Endothelial cell (in vitro differentiated cells): Measurements from ENCODE around the gene ARHGAP5. TPM values are rescaled to one million over a fixed set of nuclear protein-coding genes. Genes with fewer than 3 reads are reported as not detected.

ENCODE experiments used
- DNase-seq: peaks from one replicate; pipeline ENCODE4 v3.0.0; 2021; ENCODE audit warnings: low spot score
- H3K27ac Mint-ChIP-seq: one replicate; pipeline ENCODE4 v1.8.0; 2021; ENCODE audit warnings: mixed read lengths, inconsistent platforms; ENCODE audit not compliant: unreplicated experiment
- H3K27me3 Mint-ChIP-seq: one replicate; pipeline ENCODE4 v1.8.0; 2021; ENCODE audit warnings: mild to moderate bottlenecking, moderate library complexity, mixed read lengths, inconsistent platforms; ENCODE audit not compliant: unreplicated experiment
- H3K36me3 Mint-ChIP-seq: one replicate; pipeline ENCODE4 v1.8.0; 2021; ENCODE audit warnings: mild to moderate bottlenecking, low read depth, mixed read lengths, inconsistent platforms; ENCODE audit not compliant: unreplicated experiment
- H3K4me1 Mint-ChIP-seq: one replicate; pipeline ENCODE4 v1.8.0; 2021; ENCODE audit warnings: mild to moderate bottlenecking, mixed read lengths, inconsistent platforms; ENCODE audit not compliant: unreplicated experiment
- H3K4me3 Mint-ChIP-seq: one replicate; pipeline ENCODE4 v1.8.0; 2021; ENCODE audit warnings: mild to moderate bottlenecking, mixed read lengths, inconsistent platforms; ENCODE audit not compliant: unreplicated experiment
- H3K9me3 Mint-ChIP-seq: one replicate; pipeline ENCODE4 v1.8.0; 2021; ENCODE audit warnings: mixed read lengths, inconsistent platforms; ENCODE audit not compliant: unreplicated experiment
- CTCF ChIP-seq: fragments of 200-600 bp; sonication (generic); IDR thresholded peaks from one replicate; pipeline ENCODE4 v1.5.0; 2021; ENCODE audit warnings: antibody characterized with exemption; ENCODE audit not compliant: unreplicated experiment
- total RNA-seq: library from RNA; stranded (reverse); fragmentation: NEBNext Ultra II Directional; extraction: Animal tissue kit (Norgen Biotek cat#: 25700); gene quantifications from one replicate; pipeline ENCODE4 v1.2.1, GENCODE V29; 2021; ENCODE audit not compliant: unreplicated experiment

Gene ARHGAP5
- total RNA-seq, 1 donor from 2014 or later: 78.4 TPM

DNA sequence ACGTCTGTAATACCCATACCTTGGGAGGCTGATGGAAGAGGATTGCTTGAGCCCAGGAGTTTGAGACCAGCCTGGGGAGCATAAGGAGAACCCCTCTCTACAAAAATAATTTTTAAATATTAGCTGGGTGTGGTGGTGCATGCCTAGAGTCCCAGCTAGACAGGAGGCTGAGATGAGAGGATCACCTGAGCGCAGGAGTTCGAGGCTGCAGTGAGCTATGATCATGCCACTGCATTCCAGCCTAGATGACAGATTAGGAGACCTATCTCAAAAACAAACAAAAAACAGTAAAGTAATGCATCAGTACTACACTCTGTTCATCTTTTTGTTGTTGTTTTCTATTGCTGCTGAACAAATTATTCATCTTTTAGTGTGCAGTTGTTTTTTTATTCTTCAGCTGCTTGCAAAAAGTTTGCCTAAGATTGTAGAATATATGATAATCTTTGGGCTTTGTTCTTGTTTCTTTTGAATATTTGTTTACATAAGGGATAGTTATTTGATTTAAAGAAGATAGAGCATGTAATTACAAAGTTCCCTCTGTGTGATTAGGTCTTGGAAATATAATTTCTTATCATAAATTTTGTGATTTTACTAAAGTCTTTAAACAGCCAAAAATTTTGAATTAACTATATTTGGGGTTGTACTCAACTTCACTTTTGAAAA, 8.2 kb downstream of the ARHGAP5 start:
- H3K27ac Mint-ChIP-seq: no peak overlapping the region

DNA sequence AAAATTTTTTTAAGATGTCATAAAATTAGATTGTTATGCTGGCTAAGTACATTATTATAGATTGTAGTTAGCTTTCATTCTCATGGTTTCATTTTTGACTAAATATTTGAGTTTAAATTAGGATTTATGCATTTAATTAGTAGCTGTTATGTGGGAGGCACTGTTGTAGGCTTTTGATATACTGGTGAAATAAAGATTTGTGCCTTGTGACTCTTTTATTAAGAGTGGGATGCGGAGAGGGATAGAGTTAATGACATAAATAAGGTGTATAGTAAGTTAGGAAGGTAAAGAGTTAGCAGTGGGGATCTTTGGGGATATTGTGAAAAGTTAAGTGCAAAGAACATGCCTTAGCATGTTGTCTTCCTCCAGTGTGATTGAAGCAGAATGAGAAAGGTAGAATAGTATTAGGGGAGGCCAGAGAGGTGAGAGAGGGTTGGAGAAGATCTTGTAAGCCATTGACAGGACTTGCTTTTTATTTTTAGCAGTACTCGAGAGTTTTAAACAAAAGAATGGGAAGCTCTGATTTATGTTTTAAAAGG, 8.8 kb downstream of the ARHGAP5 start:
- Mint-ChIP-seq H3K4me1 (peaks cover 8% of the 10 kb centered on the region), H3K27ac (no peak overlapping the region), H3K36me3 (peaks cover 7% of the 10 kb centered on the region), H3K4me3 (no peak overlapping the region), H3K9me3 (no peaks in the 10 kb centered on the region), H3K27me3 (no peaks in the 10 kb centered on the region)
- TF ChIP-seq CTCF: no peak
- no peak for DNase-seq

More for the DNA sequence above, 8.2 kb downstream of the ARHGAP5 start:
- no peak for TF ChIP-seq CTCF
- H3K36me3 Mint-ChIP-seq: peaks cover 3% of the 10 kb centered on the region
- H3K27me3 Mint-ChIP-seq: no peaks in the 10 kb centered on the region
- DNase-seq: no peak
- H3K4me3 Mint-ChIP-seq: no peak overlapping the region
- no peaks in the 10 kb centered on the region for H3K9me3 Mint-ChIP-seq
- H3K4me1 Mint-ChIP-seq: peaks cover 8% of the 10 kb centered on the region

DNA sequence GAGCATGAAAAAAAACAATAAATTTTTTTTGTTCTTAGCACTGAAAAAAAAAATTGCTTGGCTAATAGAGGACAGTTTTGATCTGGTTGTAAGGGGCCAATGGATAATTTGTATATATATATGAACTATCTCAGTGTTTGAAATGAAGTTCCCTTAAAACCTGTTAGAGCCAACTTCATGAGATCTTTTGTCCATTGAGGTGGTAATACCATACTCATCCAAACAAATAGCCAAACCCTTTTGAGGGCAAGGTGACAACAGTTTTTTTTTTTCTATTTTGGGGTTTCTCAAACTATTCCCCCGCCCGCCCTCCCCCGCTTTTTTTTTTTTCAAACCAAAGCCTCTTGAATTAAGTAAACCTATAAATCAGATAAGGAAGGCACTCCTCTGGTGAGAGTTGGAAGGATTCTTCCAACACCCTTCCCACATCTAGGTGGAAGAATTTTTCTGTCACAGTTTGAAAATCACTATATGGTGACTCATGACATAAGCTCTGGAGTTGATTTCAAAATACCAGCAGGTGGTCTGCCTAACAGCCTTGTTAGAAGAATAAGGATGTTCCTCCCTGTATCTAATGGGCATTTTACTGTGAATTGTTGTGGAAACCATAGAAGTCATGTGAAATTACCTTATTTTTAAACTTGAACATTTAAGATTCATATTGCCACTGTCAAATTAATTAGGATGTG, 10.2 kb downstream of the ARHGAP5 start:
- no peak overlapping the region for H3K27ac Mint-ChIP-seq
- peaks cover 11% of the 10 kb centered on the region for H3K36me3 Mint-ChIP-seq

DNA sequence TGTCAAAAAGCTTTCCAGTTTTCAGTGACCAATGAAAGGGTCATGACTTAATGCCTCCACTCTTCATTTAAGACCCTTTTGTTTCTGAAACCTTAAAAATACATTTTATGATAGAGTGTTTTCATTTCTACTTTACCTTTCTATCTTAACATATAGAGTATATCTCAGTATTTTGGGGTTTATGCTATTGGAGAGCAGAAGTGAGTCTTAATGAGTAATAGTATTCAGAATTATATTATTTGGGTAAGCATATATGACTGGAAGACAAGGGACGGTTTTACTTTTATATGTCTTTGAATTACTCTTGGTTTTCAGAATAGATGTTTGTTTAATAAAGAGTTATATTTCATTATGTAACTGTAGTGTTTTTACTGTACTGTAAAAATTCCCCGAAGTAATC, 10.8 kb downstream of the ARHGAP5 start:
- no peak for TF ChIP-seq CTCF
- no peak for DNase-seq
- Mint-ChIP-seq H3K4me1 (peaks cover 5% of the 10 kb centered on the region), H3K9me3 (no peaks in the 10 kb centered on the region), H3K27me3 (no peaks in the 10 kb centered on the region), H3K4me3 (no peak overlapping the region), H3K27ac (no peak overlapping the region), H3K36me3 (peaks cover 11% of the 10 kb centered on the region)

More for the DNA sequence above, 10.2 kb downstream of the ARHGAP5 start:
- DNase-seq: no peak
- peaks cover 5% of the 10 kb centered on the region for H3K4me1 Mint-ChIP-seq
- no peaks in the 10 kb centered on the region for H3K9me3 Mint-ChIP-seq
- H3K27me3 Mint-ChIP-seq: no peaks in the 10 kb centered on the region
- TF ChIP-seq CTCF: no peak
- H3K4me3 Mint-ChIP-seq: no peak overlapping the region

DNA sequence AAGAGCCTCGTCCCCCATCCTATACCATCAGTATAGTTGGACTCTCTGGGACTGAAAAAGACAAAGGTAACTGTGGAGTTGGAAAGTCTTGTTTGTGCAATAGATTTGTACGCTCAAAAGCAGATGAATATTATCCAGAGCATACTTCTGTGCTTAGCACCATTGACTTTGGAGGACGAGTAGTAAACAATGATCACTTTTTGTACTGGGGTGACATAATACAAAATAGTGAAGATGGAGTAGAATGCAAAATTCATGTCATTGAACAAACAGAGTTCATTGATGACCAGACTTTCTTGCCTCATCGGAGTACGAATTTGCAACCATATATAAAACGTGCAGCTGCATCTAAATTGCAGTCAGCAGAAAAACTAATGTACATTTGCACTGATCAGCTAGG, 13.6 kb downstream of the ARHGAP5 start:
- Mint-ChIP-seq H3K4me3 (no peak overlapping the region), H3K36me3 (peaks cover 11% of the 10 kb centered on the region), H3K27me3 (peaks cover 1% of the 10 kb centered on the region), H3K27ac (no peak overlapping the region), H3K9me3 (no peaks in the 10 kb centered on the region), H3K4me1 (peaks cover 5% of the 10 kb centered on the region)
- no peak for DNase-seq
- TF ChIP-seq CTCF: no peak
